GM20000 (cell line): ENCODE results near the gene TMPRSS2.

Experiments
- DNase-seq: peaks from one replicate; pipeline ENCODE4 v3.0.0; 2012; ENCODE audit warnings: low spot score
- TF ChIP-seq, protein P1 (sequence below): IDR thresholded peaks from 2 replicates; pipeline ENCODE4 v1.5.1; 2012; ENCODE audit warnings: mild to moderate bottlenecking, control low read depth; ENCODE audit errors: extremely low read depth, missing control alignments

TMPRSS2 gene

DNA sequence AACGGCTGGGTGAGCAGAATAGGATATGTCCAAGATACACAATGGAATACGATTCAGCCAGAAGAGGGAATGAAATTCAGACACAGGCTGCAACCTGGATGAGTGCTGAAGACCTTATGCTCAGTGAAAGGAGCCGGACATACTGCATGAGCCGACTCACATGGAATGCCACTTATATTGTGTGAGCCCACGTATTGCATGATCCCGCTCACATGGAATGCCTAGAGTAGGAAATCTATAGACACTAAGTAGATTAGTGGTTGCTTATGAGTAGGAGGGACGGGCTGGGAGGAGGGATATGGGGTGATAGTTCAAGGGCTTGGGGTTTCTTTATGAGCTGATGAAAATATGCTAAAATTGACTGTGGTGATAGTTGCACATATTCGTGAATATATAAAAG is 26.8 kb downstream of the TMPRSS2 start:
- TF ChIP-seq, protein P1, sequence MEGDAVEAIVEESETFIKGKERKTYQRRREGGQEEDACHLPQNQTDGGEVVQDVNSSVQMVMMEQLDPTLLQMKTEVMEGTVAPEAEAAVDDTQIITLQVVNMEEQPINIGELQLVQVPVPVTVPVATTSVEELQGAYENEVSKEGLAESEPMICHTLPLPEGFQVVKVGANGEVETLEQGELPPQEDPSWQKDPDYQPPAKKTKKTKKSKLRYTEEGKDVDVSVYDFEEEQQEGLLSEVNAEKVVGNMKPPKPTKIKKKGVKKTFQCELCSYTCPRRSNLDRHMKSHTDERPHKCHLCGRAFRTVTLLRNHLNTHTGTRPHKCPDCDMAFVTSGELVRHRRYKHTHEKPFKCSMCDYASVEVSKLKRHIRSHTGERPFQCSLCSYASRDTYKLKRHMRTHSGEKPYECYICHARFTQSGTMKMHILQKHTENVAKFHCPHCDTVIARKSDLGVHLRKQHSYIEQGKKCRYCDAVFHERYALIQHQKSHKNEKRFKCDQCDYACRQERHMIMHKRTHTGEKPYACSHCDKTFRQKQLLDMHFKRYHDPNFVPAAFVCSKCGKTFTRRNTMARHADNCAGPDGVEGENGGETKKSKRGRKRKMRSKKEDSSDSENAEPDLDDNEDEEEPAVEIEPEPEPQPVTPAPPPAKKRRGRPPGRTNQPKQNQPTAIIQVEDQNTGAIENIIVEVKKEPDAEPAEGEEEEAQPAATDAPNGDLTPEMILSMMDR: no peak
- DNase-seq: no peak

DNA sequence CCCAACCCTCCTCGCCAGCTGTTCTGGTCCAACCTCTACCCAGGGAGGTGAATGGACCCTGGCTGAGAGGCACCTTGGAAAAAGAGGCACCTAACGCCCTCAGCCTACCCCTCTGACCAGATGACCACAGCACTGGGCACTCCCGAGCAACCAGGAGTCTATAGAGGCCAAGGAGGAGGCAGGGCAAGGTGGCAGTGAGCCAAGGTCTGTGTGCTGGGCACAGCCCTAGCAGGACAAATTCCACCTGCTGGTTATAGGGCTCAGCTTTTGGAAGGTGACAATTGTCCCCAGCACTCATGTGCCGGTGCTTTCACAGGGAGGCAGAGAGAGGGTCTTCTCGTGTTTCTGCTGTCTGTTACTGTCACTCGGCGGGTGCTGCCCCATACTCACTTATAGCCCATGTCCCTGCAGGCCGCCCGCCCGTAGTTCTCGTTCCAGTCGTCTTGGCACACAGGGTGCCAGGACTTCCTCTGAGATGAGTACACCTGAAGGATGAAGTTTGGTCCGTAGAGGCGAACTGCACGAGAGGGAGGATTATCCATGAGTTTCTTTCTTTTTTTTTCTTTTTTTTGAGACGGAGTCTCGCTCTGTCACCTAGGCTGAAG is 27.8 kb downstream of the TMPRSS2 start:
- no peak for DNase-seq
- TF ChIP-seq, protein P1: no peak

DNA sequence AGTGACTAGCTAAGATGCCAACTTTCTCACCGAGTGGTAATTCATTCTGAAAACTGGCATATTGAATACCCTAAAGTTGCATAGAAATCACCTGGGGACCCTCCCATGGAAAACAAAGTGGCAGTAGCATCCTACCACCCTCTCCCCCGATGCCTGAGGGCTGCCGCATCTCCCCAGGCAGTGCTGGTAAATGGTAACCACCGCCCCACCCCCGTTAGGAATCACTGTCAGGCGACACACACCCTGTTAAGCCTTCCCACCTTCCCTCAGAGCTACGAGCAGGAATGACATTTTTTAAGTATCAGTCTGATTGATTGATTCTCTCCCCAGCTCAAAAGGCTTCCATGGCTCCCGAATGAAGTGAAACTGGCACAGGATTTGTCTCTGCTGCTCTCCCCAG is 28.3 kb downstream of the TMPRSS2 start:
- TF ChIP-seq, protein P1: no peak
- no peak for DNase-seq

DNA sequence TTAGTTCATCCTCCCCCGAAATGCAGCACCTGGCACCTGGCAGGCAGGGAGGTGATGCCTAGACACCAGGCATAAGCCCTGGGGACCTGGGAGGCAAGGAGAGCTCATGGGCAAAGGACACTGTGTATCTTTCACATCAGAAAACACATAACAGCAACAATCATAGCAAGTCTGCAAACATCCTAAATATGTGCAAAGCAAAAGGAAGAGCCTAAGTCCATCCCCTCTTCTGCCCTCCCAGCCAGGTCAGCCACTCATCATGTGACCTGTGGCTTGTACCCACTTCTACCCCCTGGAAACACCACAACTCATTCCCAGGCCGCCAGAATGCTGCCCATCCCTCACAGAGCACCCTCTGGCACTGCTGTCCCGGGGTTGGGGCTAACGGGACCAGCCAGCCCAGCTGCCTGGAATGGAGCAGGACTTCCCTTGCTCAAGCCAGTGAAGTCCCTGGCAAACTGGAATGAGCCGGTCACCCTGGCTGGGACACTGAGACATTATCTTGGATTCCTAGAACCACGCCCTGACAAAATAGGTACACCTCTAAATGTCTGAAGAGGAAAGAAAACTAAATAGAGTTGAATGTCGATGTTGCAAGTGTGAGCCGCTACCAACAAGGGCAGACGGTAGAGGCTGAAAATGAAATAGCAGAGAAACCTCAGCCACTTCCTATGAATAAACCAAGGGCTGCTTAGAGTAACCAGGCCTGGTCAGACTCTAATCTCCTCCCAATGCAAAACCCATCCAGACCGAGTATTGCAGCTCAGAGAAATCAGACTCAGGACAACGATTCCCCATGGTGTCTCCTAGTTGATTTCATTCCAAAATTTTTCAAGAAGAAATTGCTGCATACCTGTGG is 29.4 kb downstream of the TMPRSS2 start:
- DNase-seq: no peak
- TF ChIP-seq, protein P1: no peak

DNA sequence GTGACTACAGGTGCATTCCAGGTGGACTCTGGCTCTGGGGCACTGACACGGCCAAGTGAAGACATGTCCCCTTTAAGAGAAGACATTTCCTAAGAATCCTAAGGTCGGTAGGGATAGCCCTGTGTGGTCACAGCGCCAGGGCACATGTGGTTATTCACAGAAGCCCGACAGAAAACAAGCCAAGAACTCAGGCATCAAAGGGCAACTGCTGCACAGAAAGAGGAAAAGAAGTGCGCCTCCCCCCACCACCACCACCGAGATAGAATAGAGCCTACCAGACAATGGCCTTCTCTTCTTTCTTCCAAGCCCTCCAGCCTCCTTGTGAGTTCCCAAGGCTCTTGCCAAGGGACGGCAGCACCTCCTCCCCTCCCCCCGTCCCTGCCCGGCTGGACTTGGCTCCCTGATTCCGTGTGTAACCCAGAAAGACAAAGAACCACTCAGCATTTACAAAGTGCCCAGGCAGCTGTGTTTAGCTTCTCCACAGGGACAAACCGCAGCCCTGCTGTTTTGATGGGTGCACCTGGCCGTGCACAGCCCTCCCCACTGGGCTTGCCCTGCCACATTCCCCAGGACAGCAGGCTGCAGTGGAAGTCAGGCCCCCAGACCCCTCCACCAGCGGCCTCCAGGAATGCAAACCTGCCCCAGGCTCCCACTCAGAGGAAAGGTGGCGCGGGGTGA is 30.2 kb downstream of the TMPRSS2 start:
- DNase-seq: no peak
- TF ChIP-seq, protein P1: no peak

DNA sequence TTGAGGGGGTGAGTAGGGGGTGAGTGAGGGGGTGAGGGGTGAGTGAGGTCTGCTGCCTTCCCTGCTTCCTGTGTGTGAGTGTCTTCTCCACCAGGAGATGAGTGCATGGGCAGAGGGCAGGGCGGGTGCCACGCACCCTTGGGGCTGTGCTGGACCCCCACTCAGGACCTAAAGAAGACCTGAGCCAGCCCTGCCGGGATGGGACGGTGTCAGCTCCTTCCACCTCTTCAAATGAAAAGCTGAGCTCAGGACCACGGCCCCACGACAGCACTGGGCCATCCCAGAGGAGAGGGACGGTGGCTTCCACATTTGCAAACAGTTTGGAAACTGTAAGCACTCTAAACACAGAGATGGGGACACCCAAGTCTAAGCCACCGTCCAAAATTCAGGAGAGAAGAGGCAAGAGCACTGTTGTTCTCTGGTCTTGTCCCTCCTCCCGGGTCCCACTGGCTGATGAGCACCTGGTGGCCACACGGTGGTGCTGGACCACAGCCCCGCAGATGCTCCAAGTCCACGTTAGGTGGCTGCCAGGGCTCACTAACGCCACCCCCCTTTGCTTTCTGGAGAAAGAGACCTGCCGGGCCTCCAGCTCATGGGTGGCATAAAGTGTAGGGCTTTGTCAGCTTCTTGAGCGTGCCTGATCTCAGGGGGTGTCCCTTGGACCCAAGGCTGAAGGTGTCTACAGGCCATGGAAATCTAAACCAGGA is 32.1 kb downstream of the TMPRSS2 start:
- no peak for DNase-seq
- TF ChIP-seq, protein P1: no peak
